ENCODE measurements around the gene NAGLU. TPM values are rescaled to one million over a fixed set of nuclear protein-coding genes. Genes with fewer than 3 reads are reported as not detected.
A peak's percentile ranks its signal among the peaks of the same experiment; 100 is the strongest.

NAGLU gene
- total and polyA plus RNA-seq, 2 of the 13 experiments (the other 11 are each of a cell fraction or from before 2014, with no cell fraction given), result 28.2 to 40.1 TPM

DNA sequence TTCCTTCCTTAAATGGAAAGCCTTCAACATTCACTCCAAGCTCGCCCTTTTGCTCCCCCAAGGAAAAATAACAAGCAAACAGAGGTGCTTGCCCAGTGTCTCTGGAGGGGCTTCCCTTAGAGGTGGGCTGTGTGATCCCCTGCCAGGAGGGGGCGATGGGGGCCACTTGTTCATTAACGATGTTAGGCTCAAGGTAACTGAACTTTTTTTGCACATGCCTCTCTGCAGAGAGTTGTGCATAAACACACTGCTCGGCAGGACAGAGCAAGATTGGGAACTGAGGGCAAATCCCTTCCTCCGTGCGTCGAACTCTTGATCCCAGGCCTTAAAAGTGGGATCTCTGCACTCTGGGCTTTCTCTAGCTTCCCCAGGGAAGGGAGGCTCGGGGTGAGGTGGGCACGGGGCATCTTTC is 15.5 kb upstream of the NAGLU start (continued):
- TF ChIP-seq ZNF337 (CRISPR knock-in tag; IDR thresholded peaks at IDR 0.05; ENCODE audit: borderline replicate concordance, low read depth) (no peak), MIER2 (CRISPR knock-in tag; IDR thresholded peaks at IDR 0.05) (no peak), ZNF614 (CRISPR knock-in tag; IDR thresholded peaks at IDR 0.05; ENCODE audit: borderline replicate concordance) (0 out of 2 replicates have a peak, but pooled peaks have one; percentile 7), RFXAP (CRISPR knock-in tag; IDR thresholded peaks at IDR 0.05; ENCODE audit: borderline replicate concordance) (0 out of 2 replicates have a peak, but pooled peaks have one; percentile 27), ZNF563 (CRISPR knock-in tag; IDR thresholded peaks at IDR 0.05) (no peak), ZKSCAN1 (IDR thresholded peaks at IDR 0.05; ENCODE audit: low read length) (no peak), PATZ1 (CRISPR knock-in tag; IDR thresholded peaks at IDR 0.05) (peak; percentile 59; the same call in 1 of the 2 replicates), NR2C2 (CRISPR knock-in tag; IDR thresholded peaks at IDR 0.05; ENCODE audit: borderline replicate concordance) (0 out of 2 replicates have a peak, but pooled peaks have one; percentile 23), ZNF724P (CRISPR knock-in tag; IDR thresholded peaks at IDR 0.05; ENCODE audit: borderline replicate concordance) (no peak), POLR2A (IDR thresholded peaks at IDR 0.05; ENCODE audit: insufficient read depth in 1 of 2, low read depth in 2 of 2, low read length in 2 of 2) (0 out of 4 replicates have a peak, but pooled peaks of 1 of the 2 experiments have one; percentile 17), RBM22 (optimal IDR thresholded peaks at IDR 0.05; ENCODE audit: low read length) (no peak), TFDP1 (CRISPR knock-in tag; IDR thresholded peaks at IDR 0.05; ENCODE audit: borderline replicate concordance) (no peak), MTA1 (CRISPR knock-in tag; IDR thresholded peaks at IDR 0.05; ENCODE audit: borderline replicate concordance) (0 out of 2 replicates have a peak, but pooled peaks have one; percentile 9), RAD21 (CRISPR knock-in tag; IDR thresholded peaks at IDR 0.05) (0 out of 2 replicates have a peak, but pooled peaks have one; percentile 32), SOX6 (IDR thresholded peaks at IDR 0.05) (no peak), SOX6 (CRISPR knock-in tag; IDR thresholded peaks at IDR 0.05) (no peak)
- TF ChIP-seq, protein P1, sequence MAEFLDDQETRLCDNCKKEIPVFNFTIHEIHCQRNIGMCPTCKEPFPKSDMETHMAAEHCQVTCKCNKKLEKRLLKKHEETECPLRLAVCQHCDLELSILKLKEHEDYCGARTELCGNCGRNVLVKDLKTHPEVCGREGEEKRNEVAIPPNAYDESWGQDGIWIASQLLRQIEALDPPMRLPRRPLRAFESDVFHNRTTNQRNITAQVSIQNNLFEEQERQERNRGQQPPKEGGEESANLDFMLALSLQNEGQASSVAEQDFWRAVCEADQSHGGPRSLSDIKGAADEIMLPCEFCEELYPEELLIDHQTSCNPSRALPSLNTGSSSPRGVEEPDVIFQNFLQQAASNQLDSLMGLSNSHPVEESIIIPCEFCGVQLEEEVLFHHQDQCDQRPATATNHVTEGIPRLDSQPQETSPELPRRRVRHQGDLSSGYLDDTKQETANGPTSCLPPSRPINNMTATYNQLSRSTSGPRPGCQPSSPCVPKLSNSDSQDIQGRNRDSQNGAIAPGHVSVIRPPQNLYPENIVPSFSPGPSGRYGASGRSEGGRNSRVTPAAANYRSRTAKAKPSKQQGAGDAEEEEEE (CRISPR knock-in tag; IDR thresholded peaks at IDR 0.05; ENCODE audit: borderline replicate concordance), result no peak
- TF ChIP-seq, protein P2, sequence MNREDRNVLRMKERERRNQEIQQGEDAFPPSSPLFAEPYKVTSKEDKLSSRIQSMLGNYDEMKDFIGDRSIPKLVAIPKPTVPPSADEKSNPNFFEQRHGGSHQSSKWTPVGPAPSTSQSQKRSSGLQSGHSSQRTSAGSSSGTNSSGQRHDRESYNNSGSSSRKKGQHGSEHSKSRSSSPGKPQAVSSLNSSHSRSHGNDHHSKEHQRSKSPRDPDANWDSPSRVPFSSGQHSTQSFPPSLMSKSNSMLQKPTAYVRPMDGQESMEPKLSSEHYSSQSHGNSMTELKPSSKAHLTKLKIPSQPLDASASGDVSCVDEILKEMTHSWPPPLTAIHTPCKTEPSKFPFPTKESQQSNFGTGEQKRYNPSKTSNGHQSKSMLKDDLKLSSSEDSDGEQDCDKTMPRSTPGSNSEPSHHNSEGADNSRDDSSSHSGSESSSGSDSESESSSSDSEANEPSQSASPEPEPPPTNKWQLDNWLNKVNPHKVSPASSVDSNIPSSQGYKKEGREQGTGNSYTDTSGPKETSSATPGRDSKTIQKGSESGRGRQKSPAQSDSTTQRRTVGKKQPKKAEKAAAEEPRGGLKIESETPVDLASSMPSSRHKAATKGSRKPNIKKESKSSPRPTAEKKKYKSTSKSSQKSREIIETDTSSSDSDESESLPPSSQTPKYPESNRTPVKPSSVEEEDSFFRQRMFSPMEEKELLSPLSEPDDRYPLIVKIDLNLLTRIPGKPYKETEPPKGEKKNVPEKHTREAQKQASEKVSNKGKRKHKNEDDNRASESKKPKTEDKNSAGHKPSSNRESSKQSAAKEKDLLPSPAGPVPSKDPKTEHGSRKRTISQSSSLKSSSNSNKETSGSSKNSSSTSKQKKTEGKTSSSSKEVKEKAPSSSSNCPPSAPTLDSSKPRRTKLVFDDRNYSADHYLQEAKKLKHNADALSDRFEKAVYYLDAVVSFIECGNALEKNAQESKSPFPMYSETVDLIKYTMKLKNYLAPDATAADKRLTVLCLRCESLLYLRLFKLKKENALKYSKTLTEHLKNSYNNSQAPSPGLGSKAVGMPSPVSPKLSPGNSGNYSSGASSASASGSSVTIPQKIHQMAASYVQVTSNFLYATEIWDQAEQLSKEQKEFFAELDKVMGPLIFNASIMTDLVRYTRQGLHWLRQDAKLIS (CRISPR knock-in tag; IDR thresholded peaks at IDR 0.05), result no peak
- TF ChIP-seq, protein P3, sequence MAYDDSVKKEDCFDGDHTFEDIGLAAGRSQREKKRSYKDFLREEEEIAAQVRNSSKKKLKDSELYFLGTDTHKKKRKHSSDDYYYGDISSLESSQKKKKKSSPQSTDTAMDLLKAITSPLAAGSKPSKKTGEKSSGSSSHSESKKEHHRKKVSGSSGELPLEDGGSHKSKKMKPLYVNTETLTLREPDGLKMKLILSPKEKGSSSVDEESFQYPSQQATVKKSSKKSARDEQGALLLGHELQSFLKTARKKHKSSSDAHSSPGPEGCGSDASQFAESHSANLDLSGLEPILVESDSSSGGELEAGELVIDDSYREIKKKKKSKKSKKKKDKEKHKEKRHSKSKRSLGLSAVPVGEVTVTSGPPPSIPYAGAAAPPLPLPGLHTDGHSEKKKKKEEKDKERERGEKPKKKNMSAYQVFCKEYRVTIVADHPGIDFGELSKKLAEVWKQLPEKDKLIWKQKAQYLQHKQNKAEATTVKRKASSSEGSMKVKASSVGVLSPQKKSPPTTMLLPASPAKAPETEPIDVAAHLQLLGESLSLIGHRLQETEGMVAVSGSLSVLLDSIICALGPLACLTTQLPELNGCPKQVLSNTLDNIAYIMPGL (CRISPR knock-in tag; IDR thresholded peaks at IDR 0.05; ENCODE audit: borderline replicate concordance in 1 of 2, low read depth in 1 of 2), result peak; percentile 13 to 29; a peak in 1 of 4 replicates

All from HepG2 (cell line).